Upper lobe of right lung (tissue), 1 donor: ENCODE results near the gene DHX40. TPM values are rescaled to one million over a fixed set of nuclear protein-coding genes. Genes with fewer than 3 reads are reported as not detected.
A peak's percentile ranks its signal among the peaks of the same experiment; 100 is the strongest.
"Not testable (repeated sequence)": the region's sequence is repeated elsewhere in the genome, so short reads cannot be mapped to it uniquely, and the experiment has no call there.

ENCODE experiments used
- ATAC-seq: fragments of 200-7000 bp; cut with Tn5 transposase; one replicate; pipeline ENCODE4 v1.9.1; 2020; ENCODE audit warnings: mild to moderate bottlenecking, moderate library complexity
- DNase-seq: peaks from one replicate; pipeline ENCODE4 v3.0.0-alpha.2; 2020
- H3K27ac ChIP-seq: fragments of 200-600 bp; one replicate; pipeline ENCODE4 v1.8.0; 2022
- H3K27me3 ChIP-seq: fragments of 200-600 bp; one replicate; pipeline ENCODE4 v1.8.0; 2022; ENCODE audit warnings: mild to moderate bottlenecking
- H3K36me3 ChIP-seq: fragments of 200-600 bp; one replicate; pipeline ENCODE4 v1.8.0; 2022
- H3K4me1 ChIP-seq: fragments of 200-600 bp; one replicate; pipeline ENCODE4 v1.8.0; 2022
- H3K4me3 ChIP-seq: fragments of 200-600 bp; one replicate; pipeline ENCODE4 v1.8.0; 2022; ENCODE audit warnings: mild to moderate bottlenecking
- H3K9me3 ChIP-seq: fragments of 200-600 bp; one replicate; pipeline ENCODE4 v1.8.0; 2022
- intact Hi-C: fragments of 100-400 bp; cut with DNase I; formaldehyde crosslinking; loops from one replicate; pipeline ENCODE4 v1.11.0; 2022
- total RNA-seq: library from RNA; stranded (reverse); fragmentation: NEBNext Ultra II Directional; extraction: Animal tissue kit (Norgen Biotek cat#: 25700); gene quantifications from one replicate; pipeline ENCODE4 v1.2.1, GENCODE V29; 2021
- TF ChIP-seq, protein P1 (sequence below): fragments of 200-600 bp; IDR thresholded peaks from one replicate; pipeline ENCODE4 v1.8.0; 2022; ENCODE audit warnings: antibody characterized with exemption
- donor health status: DM: no; HTN: yes; CAD: no; lungs with severe emphysema.

The DHX40 gene
- total RNA-seq, 1 donor from 2014 or later: 25.0 TPM

DNA sequence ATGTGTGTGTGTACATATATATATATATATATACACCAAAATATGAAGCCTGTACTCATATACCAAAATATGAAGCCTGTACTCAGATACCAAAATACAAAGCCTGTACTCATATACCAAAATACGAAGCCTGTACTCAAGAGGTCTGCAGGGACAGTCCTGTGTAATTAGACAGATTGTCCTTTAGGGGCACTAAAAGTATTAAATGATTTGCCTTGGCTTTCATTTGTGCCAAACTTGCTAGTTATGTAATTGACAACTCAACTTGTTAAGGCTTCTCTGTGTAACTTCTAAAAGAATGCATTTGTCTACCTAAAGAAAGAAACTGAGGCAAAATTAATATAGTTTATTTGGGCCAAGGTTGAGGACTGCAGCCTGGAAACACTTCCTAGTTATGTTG, 30.8 kb upstream of the DHX40 start:
- DNase-seq (no peak), ATAC-seq (no peak)
- intact Hi-C loops: no loop called here
- Histone ChIP-seq H3K27ac (no peak overlapping the region), H3K36me3 (no peaks in the 10 kb centered on the region), H3K4me1 (no peaks in the 10 kb centered on the region), H3K27me3 (no peaks in the 10 kb centered on the region), H3K9me3 (no peaks in the 10 kb centered on the region), H3K4me3 (no peak overlapping the region)
- TF ChIP-seq, protein P1, sequence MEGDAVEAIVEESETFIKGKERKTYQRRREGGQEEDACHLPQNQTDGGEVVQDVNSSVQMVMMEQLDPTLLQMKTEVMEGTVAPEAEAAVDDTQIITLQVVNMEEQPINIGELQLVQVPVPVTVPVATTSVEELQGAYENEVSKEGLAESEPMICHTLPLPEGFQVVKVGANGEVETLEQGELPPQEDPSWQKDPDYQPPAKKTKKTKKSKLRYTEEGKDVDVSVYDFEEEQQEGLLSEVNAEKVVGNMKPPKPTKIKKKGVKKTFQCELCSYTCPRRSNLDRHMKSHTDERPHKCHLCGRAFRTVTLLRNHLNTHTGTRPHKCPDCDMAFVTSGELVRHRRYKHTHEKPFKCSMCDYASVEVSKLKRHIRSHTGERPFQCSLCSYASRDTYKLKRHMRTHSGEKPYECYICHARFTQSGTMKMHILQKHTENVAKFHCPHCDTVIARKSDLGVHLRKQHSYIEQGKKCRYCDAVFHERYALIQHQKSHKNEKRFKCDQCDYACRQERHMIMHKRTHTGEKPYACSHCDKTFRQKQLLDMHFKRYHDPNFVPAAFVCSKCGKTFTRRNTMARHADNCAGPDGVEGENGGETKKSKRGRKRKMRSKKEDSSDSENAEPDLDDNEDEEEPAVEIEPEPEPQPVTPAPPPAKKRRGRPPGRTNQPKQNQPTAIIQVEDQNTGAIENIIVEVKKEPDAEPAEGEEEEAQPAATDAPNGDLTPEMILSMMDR: no peak

DNA sequence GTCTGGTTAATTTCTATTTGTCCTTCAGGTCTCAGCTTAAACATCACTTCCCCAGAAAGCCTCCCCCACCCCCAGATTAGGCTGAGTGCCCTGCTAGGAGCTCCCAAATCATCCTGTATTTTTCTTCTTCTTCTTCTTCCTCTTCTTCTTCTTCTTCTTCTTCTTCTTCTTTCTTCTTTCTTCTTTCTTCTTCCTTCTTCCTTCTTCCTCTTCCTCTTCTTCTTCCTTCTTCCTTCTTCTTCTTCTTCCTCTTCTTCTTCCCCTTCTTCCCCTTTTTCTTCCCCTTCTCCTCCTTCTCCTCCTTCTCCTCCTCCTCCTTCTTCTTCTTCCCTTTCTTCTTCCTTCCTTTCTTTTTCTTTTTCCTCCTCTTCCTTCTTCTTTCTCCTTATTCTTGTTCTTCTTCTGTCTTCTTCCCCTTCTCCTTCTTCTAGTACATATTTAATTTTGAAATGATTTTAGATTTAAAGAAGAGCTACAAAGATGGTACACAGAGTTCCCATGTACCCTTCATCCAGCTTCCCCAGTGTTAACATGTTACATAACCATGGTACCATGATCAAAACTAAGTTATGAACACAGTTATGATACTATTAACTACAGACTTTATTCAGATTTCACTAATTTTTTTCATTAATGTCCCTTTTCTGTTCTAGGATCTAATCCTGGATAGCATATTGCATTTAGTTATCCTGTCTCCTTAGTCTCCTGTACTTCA, 27.1 kb upstream of the DHX40 start:
- Histone ChIP-seq H3K9me3 (no peaks in the 10 kb centered on the region), H3K36me3 (no peaks in the 10 kb centered on the region), H3K27me3 (no peaks in the 10 kb centered on the region), H3K27ac (no peak overlapping the region), H3K4me3 (no peak overlapping the region), H3K4me1 (no peaks in the 10 kb centered on the region)
- intact Hi-C loops: no loop called here
- ATAC-seq (no peak), DNase-seq (no peak)
- TF ChIP-seq, protein P1: no peak

DNA sequence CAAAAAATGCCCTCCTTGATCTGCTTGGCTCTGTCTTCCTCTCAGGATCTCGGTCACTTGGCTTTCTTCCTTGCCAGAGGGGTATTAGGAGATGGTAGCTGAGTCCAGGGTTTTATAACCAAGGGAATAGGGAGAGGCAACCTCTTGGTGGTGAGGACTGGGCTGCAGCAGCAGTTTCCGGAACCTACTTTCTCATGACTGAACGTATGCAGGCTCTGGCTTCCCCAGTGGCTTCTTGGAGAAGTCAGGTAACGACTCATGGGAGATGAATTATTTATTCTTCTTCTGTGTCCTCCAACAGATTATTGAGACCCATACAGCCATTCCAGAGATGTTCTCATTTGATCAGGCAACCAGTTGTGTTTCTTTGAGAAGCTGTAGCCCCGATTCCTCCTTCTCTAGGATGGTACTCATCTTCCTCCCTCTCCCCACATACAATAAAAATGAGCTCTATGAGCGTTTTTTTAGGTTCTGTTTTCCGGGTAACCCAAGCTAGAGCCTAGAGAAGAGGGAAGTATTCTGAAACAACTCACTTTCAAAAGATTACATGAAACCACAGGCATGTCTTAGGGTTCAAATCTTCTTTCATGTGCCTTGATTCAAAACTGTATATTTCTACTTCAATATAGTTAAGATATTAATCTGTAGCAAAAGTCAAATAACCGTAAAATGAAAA, 22.3 kb upstream of the DHX40 start:
- ATAC-seq: peak; percentile 29
- H3K27me3 ChIP-seq: no peaks in the 10 kb centered on the region
- no peaks in the 10 kb centered on the region for H3K9me3 ChIP-seq
- no peaks in the 10 kb centered on the region for H3K36me3 ChIP-seq
- DNase-seq: no peak
- no peak overlapping the region for H3K4me3 ChIP-seq
- no peaks in the 10 kb centered on the region for H3K4me1 ChIP-seq
- H3K27ac ChIP-seq: no peak overlapping the region
- intact Hi-C loops: no loop called here
- TF ChIP-seq, protein P1: no peak

DNA sequence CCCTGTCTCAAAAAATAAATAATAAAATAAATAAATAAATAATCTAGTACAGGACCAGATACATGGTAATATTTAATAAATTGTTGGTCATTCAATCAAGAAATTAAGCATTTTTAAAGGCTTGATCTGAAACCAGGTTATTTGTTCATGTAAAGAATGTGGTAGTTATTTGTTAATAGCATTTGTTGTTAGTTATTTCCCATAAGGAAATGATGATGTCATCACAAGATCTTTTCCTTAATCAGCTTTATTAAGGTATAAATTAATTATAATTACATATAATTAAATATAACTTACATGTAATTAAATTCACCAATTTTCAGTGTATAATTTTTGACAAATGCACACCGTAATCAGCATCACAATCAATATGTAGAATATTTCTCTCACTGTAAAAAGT, 19.5 kb upstream of the DHX40 start:
- Histone ChIP-seq H3K27me3 (no peaks in the 10 kb centered on the region), H3K27ac (no peak overlapping the region), H3K36me3 (no peaks in the 10 kb centered on the region), H3K9me3 (no peaks in the 10 kb centered on the region), H3K4me3 (no peak overlapping the region), H3K4me1 (no peaks in the 10 kb centered on the region)
- TF ChIP-seq, protein P1: no peak
- ATAC-seq (no peak), DNase-seq (no peak)
- intact Hi-C loops: no loop called here

DNA sequence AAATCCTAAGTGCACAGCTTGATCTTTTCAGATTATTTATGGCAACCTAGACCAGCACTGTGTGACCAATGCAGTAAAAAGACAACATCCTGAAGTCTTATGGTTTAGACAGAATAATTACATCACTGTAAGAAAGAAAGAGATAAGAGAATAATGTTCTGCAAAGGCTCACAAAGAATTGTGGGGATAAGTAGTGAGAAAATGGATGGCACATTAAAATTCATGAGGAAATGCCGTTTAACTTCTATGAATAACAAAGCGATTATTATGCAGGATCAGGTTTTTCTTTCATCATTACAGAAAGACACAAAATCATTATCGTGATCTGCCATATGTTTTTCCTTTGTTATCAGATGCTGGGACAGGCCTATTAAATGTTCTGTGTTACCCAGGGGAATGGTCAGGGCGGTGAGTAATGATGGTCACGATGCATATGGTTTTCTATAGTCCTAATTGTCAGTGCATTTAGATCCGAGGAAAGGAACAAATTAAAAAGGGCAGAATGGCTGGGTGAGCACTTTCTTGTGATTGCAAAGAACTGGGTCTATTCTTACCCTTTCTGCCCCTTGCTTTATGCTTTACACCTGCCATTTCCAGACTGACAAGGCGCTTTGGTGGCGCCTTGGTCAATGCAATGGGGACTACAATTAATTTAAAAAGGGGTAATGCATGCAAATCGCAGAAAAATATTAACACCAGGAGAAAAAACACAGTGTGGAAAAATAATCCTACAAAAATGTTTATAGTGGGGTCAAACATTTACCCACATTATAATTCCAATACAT, 18.1 kb upstream of the DHX40 start:
- intact Hi-C loops: no loop called here
- Histone ChIP-seq H3K27ac (no peak overlapping the region), H3K36me3 (no peaks in the 10 kb centered on the region), H3K4me3 (no peak overlapping the region), H3K27me3 (no peaks in the 10 kb centered on the region), H3K4me1 (no peaks in the 10 kb centered on the region), H3K9me3 (no peaks in the 10 kb centered on the region)
- ATAC-seq: no peak
- TF ChIP-seq, protein P1: no peak
- DNase-seq: no peak

DNA sequence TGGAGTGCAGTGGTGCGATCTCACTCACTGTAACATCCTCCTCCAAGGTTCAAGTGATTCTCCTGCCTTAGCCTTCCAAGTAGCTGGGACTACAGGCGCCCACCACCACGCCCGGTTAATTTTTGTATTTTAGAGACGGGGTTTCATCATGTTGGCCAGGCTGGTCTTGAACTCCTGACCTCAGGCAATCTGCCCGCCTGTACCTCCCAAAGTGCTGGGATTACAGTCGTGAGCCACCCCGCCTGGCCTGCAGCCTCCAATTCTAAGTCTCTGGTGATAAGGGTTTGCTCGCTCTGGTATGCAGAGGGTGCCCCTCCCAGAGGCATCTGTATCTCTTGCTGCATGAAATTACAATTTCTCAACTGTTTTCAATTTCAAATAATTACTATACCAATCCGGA, 16.4 kb upstream of the DHX40 start:
- ATAC-seq, H3K4me1 ChIP-seq, intact Hi-C loops: not testable (repeated sequence)

More for the DNA sequence above, 16.4 kb upstream of the DHX40 start:
- not testable (repeated sequence) for H3K27ac ChIP-seq, H3K36me3 ChIP-seq, DNase-seq, H3K9me3 ChIP-seq, H3K4me3 ChIP-seq, H3K27me3 ChIP-seq
